Esophagus squamous epithelium (tissue), 5 donors: Measurements from ENCODE around the gene VEGFB. TPM values are rescaled to one million over a fixed set of nuclear protein-coding genes. Genes with fewer than 3 reads are reported as not detected.

ENCODE experiments used
- DNase-seq: peaks from one replicate; lab custom pipeline; 2025; lab: John Stamatoyannopoulos, UW
- H3K27ac ChIP-seq, 4 donors: fragments of 200-600 bp; sonication (generic); one replicate each; pipeline ENCODE4 v1.5.1; 2016 to 2019; ENCODE audit warnings: mild to moderate bottlenecking in 1 of 4
- H3K27me3 ChIP-seq, 4 donors: fragments of 200-600 bp; sonication (generic); 1 replicate in 3 of 4; 2 replicates in 1 of 4; pipeline versions ENCODE4 v1.5.1 to v1.6.0; 2017 to 2021; ENCODE audit warnings: antibody characterized with exemption in 1 of 4
- H3K36me3 ChIP-seq, 3 donors: fragments of 200-600 bp; sonication (generic); one replicate each; pipeline ENCODE4 v1.5.1; 2016 to 2019
- H3K4me1 ChIP-seq, 3 donors: fragments of 200-600 bp; sonication (generic); one replicate each; pipeline ENCODE4 v1.5.1; 2017 to 2019
- H3K4me3 ChIP-seq, 4 donors: fragments of 200-600 bp; sonication (generic); 1 replicate in 3 of 4; 2 replicates in 1 of 4; pipeline ENCODE4 v1.5.1; 2016 to 2019; ENCODE audit warnings: mild to moderate bottlenecking in 2 of 4, moderate library complexity in 1 of 4
- H3K9me3 ChIP-seq, 3 donors: fragments of 200-600 bp; sonication (generic); one replicate each; pipeline ENCODE4 v1.5.1; 2016 to 2019
- CTCF ChIP-seq, 6 experiments: fragments of 450-650 bp in 4 of 6; fragments of 200-600 bp in 2 of 6; sonication (generic) in 2 of 6; IDR thresholded peaks; one replicate each; pipeline ENCODE4 v1.5.1; 2016 to 2019; ENCODE audit warnings: antibody characterized with exemption in 6 of 6, mild to moderate bottlenecking in 4 of 6, moderate library complexity in 4 of 6
- POLR2A ChIP-seq, 4 donors: fragments of 450-650 bp; IDR thresholded peaks; one replicate each; pipeline ENCODE4 v1.6.1; 2017; ENCODE audit warnings: antibody characterized with exemption in 4 of 4, mild to moderate bottlenecking in 4 of 4, moderate library complexity in 3 of 4
- WGBS, 2 donors: methylation state at CpG; one replicate each; pipeline ENCODE4 v1.1.5; 2018; 5-methylcytosine and 5-hydroxymethylcytosine counted together
- intact Hi-C: fragments of 100-400 bp; cut with DNase I; formaldehyde crosslinking; loops from one replicate; pipeline ENCODE4 v1.15.0; 2022
- total RNA-seq, 4 donors: library from RNA; depleted of rRNA; stranded (reverse); fragments of >200 nt; gene quantifications; one replicate each; pipeline ENCODE4 v1.1.0, GENCODE V29; 2016
- donor health status: DM: yes; HTN: yes; CAD: no.

VEGFB gene
- total RNA-seq, 4 donors from 2014 or later: 18.0 to 50.5 (median 30.9) TPM

- no peaks in the 10 kb centered on the region for H3K27me3 ChIP-seq
- TF ChIP-seq POLR2A (IDR thresholded peaks at IDR 0.05) (peak in 2 of 4 donors; percentile 9 to 17), CTCF (IDR thresholded peaks at IDR 0.05) (no peak)
- H3K27ac ChIP-seq: peak overlapping the region; percentile 90 to 97 (median 93)
- H3K4me3 ChIP-seq: peak overlapping the region; percentile 60 to 91 (median 84)
- peaks cover 0 to 12% (median 0%) of the 10 kb centered on the region in 3 donors for H3K36me3 ChIP-seq
- no peaks in the 10 kb centered on the region for H3K9me3 ChIP-seq
- intact Hi-C loops: no loop called here
- H3K4me1 ChIP-seq: peaks cover 26 to 88% (median 39%) of the 10 kb centered on the region in 3 donors
- no peak for DNase-seq
- WGBS, 2 donors: 40% methylated on average over 1 of the region's 26 CpGs; no CpG with 5 or more reads in 1 of the 2 donors
Observed at GRCh38 chr11:64226507-64227051, 7.8 kb upstream of the VEGFB start.

GRCh38 chr11:64227405-64227956, 6.9 kb upstream of the VEGFB start:
- peak overlapping the region; percentile 60 to 91 (median 84) for H3K4me3 ChIP-seq
- H3K4me1 ChIP-seq: peaks cover 26 to 95% (median 44%) of the 10 kb centered on the region in 3 donors
- TF ChIP-seq POLR2A (IDR thresholded peaks at IDR 0.05): no peak
- 35% methylated on average over 2 of the region's 3 CpGs for WGBS, 2 donors
- peaks cover 0 to 10% (median 0%) of the 10 kb centered on the region in 3 donors for H3K36me3 ChIP-seq
- intact Hi-C loops: no loop called here
- H3K27ac ChIP-seq: peak overlapping the region; percentile 90 to 97 (median 93)
- H3K9me3 ChIP-seq: no peaks in the 10 kb centered on the region
- no peaks in the 10 kb centered on the region for H3K27me3 ChIP-seq
- no peak for DNase-seq

DNA sequence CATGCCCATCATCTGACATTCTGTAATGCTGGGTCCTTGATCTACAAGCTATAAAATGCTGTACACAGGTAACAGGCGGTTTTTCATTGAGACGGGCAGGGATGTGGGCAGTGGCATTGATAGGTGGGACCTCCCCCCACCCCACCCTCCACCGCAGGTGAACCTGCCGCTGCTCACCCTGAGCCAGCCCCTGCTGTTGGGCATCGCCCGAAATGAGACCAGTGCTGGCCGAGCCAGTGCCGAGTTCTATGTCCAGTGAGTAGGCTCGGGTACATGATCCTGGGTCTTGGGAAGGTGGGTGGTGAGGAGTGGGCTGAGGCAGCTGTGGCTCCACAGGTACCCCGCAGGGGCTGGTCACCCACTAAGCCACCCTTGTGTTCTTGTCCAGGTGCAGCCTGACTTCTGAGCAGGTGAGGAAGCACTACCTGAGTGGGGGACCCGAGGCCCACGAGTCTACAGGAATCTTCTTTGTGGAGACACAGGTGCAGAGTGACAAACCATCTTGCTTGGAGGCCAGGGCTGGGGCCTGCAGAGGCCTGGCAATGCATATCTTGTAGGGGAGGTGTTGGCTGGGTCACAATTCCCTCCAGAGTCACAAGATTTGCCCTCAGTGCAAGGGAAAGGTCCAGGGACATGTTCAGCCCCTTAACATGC, 5.2 kb upstream of the VEGFB start:
- H3K9me3 ChIP-seq: no peaks in the 10 kb centered on the region
- intact Hi-C loops: no loop called here
- H3K4me1 ChIP-seq: peaks cover 32 to 95% (median 52%) of the 10 kb centered on the region in 3 donors
- no peak for DNase-seq
- peak overlapping the region in 1 of 4 donors; percentile 84 for H3K4me3 ChIP-seq
- 92 to 100% methylated on average over 1 to 2 of the region's 12 CpGs for WGBS, 2 donors
- no peaks in the 10 kb centered on the region for H3K36me3 ChIP-seq
- H3K27ac ChIP-seq: peak overlapping the region; percentile 86 to 97 (median 94)
- no peaks in the 10 kb centered on the region for H3K27me3 ChIP-seq
- no peak for TF ChIP-seq POLR2A (IDR thresholded peaks at IDR 0.05)
- TF ChIP-seq CTCF (IDR thresholded peaks at IDR 0.05): no peak

GRCh38 chr11:64229744-64230170, 4.6 kb upstream of the VEGFB start:
- DNase-seq: no peak
- Histone ChIP-seq H3K4me1 (peaks cover 32 to 90% (median 51%) of the 10 kb centered on the region in 3 donors), H3K4me3 (peak overlapping the region; percentile 55 to 88 (median 82))

More at GRCh38 chr11:64229744-64230170, 4.6 kb upstream of the VEGFB start:
- no peaks in the 10 kb centered on the region for H3K9me3 ChIP-seq
- no peaks in the 10 kb centered on the region for H3K36me3 ChIP-seq
- H3K27ac ChIP-seq: peak overlapping the region; percentile 86 to 97 (median 94)
- H3K27me3 ChIP-seq: no peaks in the 10 kb centered on the region
- intact Hi-C loops: no loop called here
- TF ChIP-seq POLR2A (IDR thresholded peaks at IDR 0.05) (no peak), CTCF (IDR thresholded peaks at IDR 0.05) (no peak)
- WGBS, 2 donors: 19 to 30% methylated on average over 5 to 11 of the region's 13 CpGs
